Esophagus squamous epithelium (tissue), 4 donors: ENCODE data around the gene BCL6.

Experiments used
- POLR2A ChIP-seq, 4 donors: fragments of 450-650 bp; IDR thresholded peaks; one replicate each; pipeline ENCODE4 v1.6.1; 2017; ENCODE audit warnings: antibody characterized with exemption in 4 of 4, mild to moderate bottlenecking in 4 of 4, moderate library complexity in 3 of 4
- TF ChIP-seq, protein P1 (sequence below), 6 experiments: fragments of 450-650 bp in 4 of 6; fragments of 200-600 bp in 2 of 6; sonication (generic) in 2 of 6; IDR thresholded peaks; one replicate each; pipeline ENCODE4 v1.5.1; 2016 to 2019; ENCODE audit warnings: antibody characterized with exemption in 6 of 6, mild to moderate bottlenecking in 4 of 6, moderate library complexity in 4 of 6

DNA sequence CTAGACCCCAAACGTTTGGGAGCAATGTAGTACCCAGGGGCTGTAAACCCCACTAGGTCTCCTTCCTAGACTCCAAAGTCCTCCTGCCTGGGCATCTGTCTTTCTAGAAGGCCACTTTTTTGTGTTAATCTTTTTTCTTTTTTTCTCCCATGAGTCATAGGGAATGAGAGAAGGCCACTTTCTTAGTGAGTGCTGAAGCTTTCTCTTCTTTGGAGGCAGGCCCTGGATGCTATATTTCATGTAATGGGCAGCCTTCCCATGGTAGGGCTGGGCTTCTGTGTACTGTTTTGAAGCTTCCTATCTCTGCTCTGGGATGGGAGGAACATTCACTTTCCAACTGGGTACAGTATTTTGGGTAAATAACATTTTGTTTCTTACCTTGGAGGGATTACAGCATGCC is 27.7 kb downstream of the BCL6 start:
- TF ChIP-seq, protein P1, sequence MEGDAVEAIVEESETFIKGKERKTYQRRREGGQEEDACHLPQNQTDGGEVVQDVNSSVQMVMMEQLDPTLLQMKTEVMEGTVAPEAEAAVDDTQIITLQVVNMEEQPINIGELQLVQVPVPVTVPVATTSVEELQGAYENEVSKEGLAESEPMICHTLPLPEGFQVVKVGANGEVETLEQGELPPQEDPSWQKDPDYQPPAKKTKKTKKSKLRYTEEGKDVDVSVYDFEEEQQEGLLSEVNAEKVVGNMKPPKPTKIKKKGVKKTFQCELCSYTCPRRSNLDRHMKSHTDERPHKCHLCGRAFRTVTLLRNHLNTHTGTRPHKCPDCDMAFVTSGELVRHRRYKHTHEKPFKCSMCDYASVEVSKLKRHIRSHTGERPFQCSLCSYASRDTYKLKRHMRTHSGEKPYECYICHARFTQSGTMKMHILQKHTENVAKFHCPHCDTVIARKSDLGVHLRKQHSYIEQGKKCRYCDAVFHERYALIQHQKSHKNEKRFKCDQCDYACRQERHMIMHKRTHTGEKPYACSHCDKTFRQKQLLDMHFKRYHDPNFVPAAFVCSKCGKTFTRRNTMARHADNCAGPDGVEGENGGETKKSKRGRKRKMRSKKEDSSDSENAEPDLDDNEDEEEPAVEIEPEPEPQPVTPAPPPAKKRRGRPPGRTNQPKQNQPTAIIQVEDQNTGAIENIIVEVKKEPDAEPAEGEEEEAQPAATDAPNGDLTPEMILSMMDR (IDR thresholded peaks at IDR 0.05) = no peak
- no peak for TF ChIP-seq POLR2A (IDR thresholded peaks at IDR 0.05)
